RWPE2 (cell line): ENCODE measurements around the gene TBL1XR1.

ENCODE experiments used
- ATAC-seq: fragments of 200-7000 bp; cut with Tn5 transposase; 3 replicates; pipeline ENCODE4 v1.9.1; 2021; ENCODE audit warnings: low read depth
- DNase-seq: peaks from one replicate; pipeline ENCODE4 v3.0.0-alpha.2; 2020; ENCODE audit warnings: low spot score
- H3K27ac ChIP-seq: fragments of 450-650 bp; 2 replicates; pipeline ENCODE4 v1.5.1; 2017; ENCODE audit warnings: mild to moderate bottlenecking; ENCODE audit not compliant: poor library complexity, severe bottlenecking
- H3K27me3 ChIP-seq: fragments of 250-450 bp; sonication (Bioruptor Pico); 2 replicates; pipeline ENCODE4 v1.5.1; 2021; ENCODE audit warnings: mild to moderate bottlenecking, moderate library complexity; ENCODE audit not compliant: insufficient read depth, poor library complexity, severe bottlenecking
- H3K36me3 ChIP-seq: fragments of 250-450 bp; sonication (Bioruptor Pico); 2 replicates; pipeline ENCODE4 v1.5.1; 2020; ENCODE audit warnings: low read depth, mild to moderate bottlenecking, moderate library complexity
- H3K4me1 ChIP-seq: fragments of 250-450 bp; sonication (Bioruptor Pico); 2 replicates; pipeline ENCODE4 v1.5.1; 2021; ENCODE audit warnings: mild to moderate bottlenecking, moderate library complexity; ENCODE audit not compliant: insufficient read depth, poor library complexity, severe bottlenecking
- H3K4me3 ChIP-seq: fragments of 250-450 bp; sonication (Bioruptor Pico); 2 replicates; pipeline ENCODE4 v1.5.1; 2021; ENCODE audit warnings: mild to moderate bottlenecking, moderate library complexity; ENCODE audit not compliant: severe bottlenecking
- H3K9me3 ChIP-seq: fragments of 250-450 bp; sonication (Bioruptor Pico); 2 replicates; pipeline ENCODE4 v1.5.1; 2021; ENCODE audit warnings: mild to moderate bottlenecking, moderate library complexity; ENCODE audit not compliant: severe bottlenecking
- TF ChIP-seq, protein P1 (sequence below): fragments of 450-650 bp; IDR thresholded peaks from one replicate; pipeline ENCODE4 v1.5.1; 2017; ENCODE audit warnings: mild to moderate bottlenecking, moderate library complexity; ENCODE audit not compliant: poor library complexity, severe bottlenecking

Gene TBL1XR1

DNA sequence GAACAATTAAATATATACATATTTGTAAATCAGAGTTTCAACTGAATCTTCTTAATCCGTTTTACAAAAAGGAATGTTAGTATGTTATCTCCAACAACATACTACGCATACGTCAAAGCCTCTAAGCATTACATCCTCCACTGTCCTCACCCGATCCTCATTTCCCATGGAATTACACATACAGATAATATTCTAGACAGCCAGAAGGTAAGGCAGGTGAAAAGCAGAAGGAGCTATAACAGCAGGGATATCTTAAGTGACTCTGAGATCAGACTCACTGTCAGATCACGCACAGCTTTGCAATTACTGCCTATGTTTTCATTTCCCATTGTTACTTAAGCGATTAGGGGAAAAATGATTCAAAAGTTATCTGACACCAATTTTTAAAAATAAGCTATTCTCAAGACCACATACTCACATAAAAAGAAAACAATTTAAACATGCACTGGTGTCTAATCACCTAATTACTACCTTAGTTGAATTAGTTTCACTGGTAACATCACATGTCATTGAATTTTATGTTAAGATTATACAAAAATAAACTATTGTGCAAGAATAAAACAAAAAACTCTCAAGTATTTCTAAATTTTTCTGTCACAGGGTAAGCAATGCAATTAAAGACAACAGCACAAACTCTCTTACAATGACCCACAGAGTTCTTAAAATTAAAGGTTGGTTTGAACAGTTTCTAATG, 92.8 kb downstream of the TBL1XR1 start:
- TF ChIP-seq, protein P1, sequence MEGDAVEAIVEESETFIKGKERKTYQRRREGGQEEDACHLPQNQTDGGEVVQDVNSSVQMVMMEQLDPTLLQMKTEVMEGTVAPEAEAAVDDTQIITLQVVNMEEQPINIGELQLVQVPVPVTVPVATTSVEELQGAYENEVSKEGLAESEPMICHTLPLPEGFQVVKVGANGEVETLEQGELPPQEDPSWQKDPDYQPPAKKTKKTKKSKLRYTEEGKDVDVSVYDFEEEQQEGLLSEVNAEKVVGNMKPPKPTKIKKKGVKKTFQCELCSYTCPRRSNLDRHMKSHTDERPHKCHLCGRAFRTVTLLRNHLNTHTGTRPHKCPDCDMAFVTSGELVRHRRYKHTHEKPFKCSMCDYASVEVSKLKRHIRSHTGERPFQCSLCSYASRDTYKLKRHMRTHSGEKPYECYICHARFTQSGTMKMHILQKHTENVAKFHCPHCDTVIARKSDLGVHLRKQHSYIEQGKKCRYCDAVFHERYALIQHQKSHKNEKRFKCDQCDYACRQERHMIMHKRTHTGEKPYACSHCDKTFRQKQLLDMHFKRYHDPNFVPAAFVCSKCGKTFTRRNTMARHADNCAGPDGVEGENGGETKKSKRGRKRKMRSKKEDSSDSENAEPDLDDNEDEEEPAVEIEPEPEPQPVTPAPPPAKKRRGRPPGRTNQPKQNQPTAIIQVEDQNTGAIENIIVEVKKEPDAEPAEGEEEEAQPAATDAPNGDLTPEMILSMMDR: no peak

GRCh38 chr3:177102553-177102952, 94.7 kb downstream of the TBL1XR1 start:
- H3K27me3 ChIP-seq: no peaks in the 10 kb centered on the region
- no peak for ATAC-seq
- H3K36me3 ChIP-seq: 0 out of 2 replicates have a peak, but pooled peaks cover 3% of the 10 kb centered on the region
- no peak overlapping the region for H3K27ac ChIP-seq
- no peaks in the 10 kb centered on the region for H3K9me3 ChIP-seq
- no peaks in the 10 kb centered on the region for H3K4me1 ChIP-seq
- TF ChIP-seq, protein P1: no peak
- H3K4me3 ChIP-seq: no peak overlapping the region
- DNase-seq: no peak

More for the DNA sequence above, 92.8 kb downstream of the TBL1XR1 start:
- H3K9me3 ChIP-seq: no peaks in the 10 kb centered on the region
- H3K27me3 ChIP-seq: no peaks in the 10 kb centered on the region
- H3K36me3 ChIP-seq: 0 out of 2 replicates have a peak, but pooled peaks cover 3% of the 10 kb centered on the region
- H3K27ac ChIP-seq: no peak overlapping the region
- H3K4me3 ChIP-seq: no peak overlapping the region
- DNase-seq: no peak
- ATAC-seq: no peak
- peaks cover 14% of the 10 kb centered on the region for H3K4me1 ChIP-seq

DNA sequence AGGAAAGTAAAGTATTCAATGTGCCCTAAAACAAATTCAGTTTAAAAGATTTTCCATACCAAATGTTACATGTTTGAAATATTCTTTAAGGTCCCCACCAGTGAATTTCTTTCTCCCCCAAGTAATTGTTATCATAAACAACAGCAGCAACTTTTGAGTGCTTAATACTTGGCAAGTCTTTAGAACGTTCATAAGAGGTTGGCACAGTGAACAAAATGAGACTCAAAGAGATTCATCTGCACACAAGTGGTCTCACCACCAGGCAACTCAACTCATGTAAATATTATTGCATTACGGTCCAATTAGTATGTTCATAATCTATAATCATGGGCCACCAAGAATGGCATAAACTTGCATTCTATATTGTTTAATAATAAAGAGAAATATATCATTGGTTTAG, 98.7 kb downstream of the TBL1XR1 start:
- ATAC-seq (no peak), DNase-seq (no peak)
- no peaks in the 10 kb centered on the region for H3K4me1 ChIP-seq
- H3K27ac ChIP-seq: no peak overlapping the region
- H3K27me3 ChIP-seq: no peaks in the 10 kb centered on the region
- 0 out of 2 replicates have a peak, but pooled peaks cover 8% of the 10 kb centered on the region for H3K36me3 ChIP-seq
- peaks cover 5% of the 10 kb centered on the region for H3K9me3 ChIP-seq
- no peak overlapping the region for H3K4me3 ChIP-seq
- TF ChIP-seq, protein P1: no peak

GRCh38 chr3:177096615-177097014, 100.7 kb downstream of the TBL1XR1 start:
- Histone ChIP-seq H3K36me3 (peaks cover 11% of the 10 kb centered on the region), H3K4me3 (no peak overlapping the region), H3K4me1 (no peaks in the 10 kb centered on the region), H3K9me3 (peaks cover 5% of the 10 kb centered on the region), H3K27me3 (no peaks in the 10 kb centered on the region), H3K27ac (no peak overlapping the region)
- DNase-seq (no peak), ATAC-seq (no peak)
- TF ChIP-seq, protein P1: no peak

- Histone ChIP-seq H3K4me1 (no peaks in the 10 kb centered on the region), H3K27me3 (no peaks in the 10 kb centered on the region), H3K9me3 (peaks cover 5% of the 10 kb centered on the region), H3K4me3 (no peak overlapping the region), H3K36me3 (peaks cover 15% of the 10 kb centered on the region), H3K27ac (no peak overlapping the region)
- DNase-seq: no peak
- TF ChIP-seq, protein P1: no peak
- ATAC-seq: no peak
Observed at GRCh38 chr3:177093966-177094365, 103.3 kb downstream of the TBL1XR1 start.
